ENCODE data around the gene MSMP. TPM values are rescaled to one million over a fixed set of nuclear protein-coding genes. Genes with fewer than 3 reads are reported as not detected.

Gene MSMP
- not detected for total RNA-seq
- long read RNA-seq = 0 reads

- intact Hi-C loops (cut with DNase I) = no loop called here
- DNase-seq (no peak), ATAC-seq (ENCODE audit: poor library complexity) (no peak)
Observed at GRCh38 chr9:35754264-35754663, at the start of gene MSMP. TSS of gene MSMP (minus strand) at chr9:35754276. CDS start at chr9:35754129, 147 bp downstream.

- DNase-seq = no peak
- intact Hi-C loops (cut with DNase I) = no loop called here
Observed at GRCh38 chr9:35801328-35802128, 47.5 kb upstream of the MSMP start.

GRCh38 chr9:35800530-35800929 is 46.5 kb upstream of the MSMP start:
- intact Hi-C loops (cut with DNase I) = no loop called here
- DNase-seq (no peak), ATAC-seq (ENCODE audit: poor library complexity) (no peak)

More at GRCh38 chr9:35801328-35802128, 47.5 kb upstream of the MSMP start:
- ATAC-seq (ENCODE audit: poor library complexity) = no peak

- ATAC-seq (ENCODE audit: poor library complexity) (no peak), DNase-seq (no peak)
- intact Hi-C loops (cut with DNase I) = loop anchor here (10.0 kb wide), 1 partner anchor 226 kb away; no protein-coding TSS in a partner anchor
Observed at GRCh38 chr9:35798658-35799374, 44.7 kb upstream of the MSMP start.

- intact Hi-C loops (cut with DNase I) = loop anchor here (10.0 kb wide), 1 partner anchor 227 kb away; no protein-coding TSS in a partner anchor
- ATAC-seq (ENCODE audit: poor library complexity) (no peak), DNase-seq (no peak)
Observed at GRCh38 chr9:35797311-35798109, 43.4 kb upstream of the MSMP start.

- intact Hi-C loops (cut with DNase I) = loop anchor here (10.0 kb wide), 1 partner anchor 229 kb away; no protein-coding TSS in a partner anchor
- ATAC-seq (ENCODE audit: poor library complexity) = no peak
- DNase-seq = no peak
Observed at GRCh38 chr9:35795695-35796094, 41.6 kb upstream of the MSMP start.

- ATAC-seq (ENCODE audit: poor library complexity) = no peak
Observed at GRCh38 chr9:35793461-35793860, 39.4 kb upstream of the MSMP start.

GRCh38 chr9:35792826-35793225 is 38.8 kb upstream of the MSMP start:
- ATAC-seq (ENCODE audit: poor library complexity) = no peak
- no peak for DNase-seq
- intact Hi-C loops (cut with DNase I) = loop anchor here (5.0 to 10.0 kb wide), 2 partner anchors 34 to 232 kb away; partner anchors contain the start of genes FAM221B and TMEM8B

More at GRCh38 chr9:35793461-35793860, 39.4 kb upstream of the MSMP start:
- intact Hi-C loops (cut with DNase I) = loop anchor here (5.0 to 10.0 kb wide), 2 partner anchors 34 to 231 kb away; partner anchors contain the start of genes FAM221B and TMEM8B
- DNase-seq = no peak

GRCh38 chr9:35792024-35792813 is 38.1 kb upstream of the MSMP start:
- intact Hi-C loops (cut with DNase I) = loop anchor here (5.0 to 10.0 kb wide), 2 partner anchors 35 to 233 kb away; partner anchors contain the start of genes FAM221B and TMEM8B
- ATAC-seq (ENCODE audit: poor library complexity) (no peak), DNase-seq (no peak)

GRCh38 chr9:35791297-35791921 is 37.3 kb upstream of the MSMP start, which contains the start of gene NPR2:
TSS of gene NPR2 (plus strand) at chr9:35791591. CDS start at chr9:35792409, 818 bp downstream.
- intact Hi-C loops (cut with DNase I) = loop anchor here (2.0 to 10.0 kb wide), 3 partner anchors 36 to 233 kb away; partner anchors contain the start of genes FAM221B and TMEM8B

GRCh38 chr9:35790385-35791296 is 36.6 kb upstream of the MSMP start:
- intact Hi-C loops (cut with DNase I) = loop anchor here (2.0 to 10.0 kb wide), 3 partner anchors 37 to 234 kb away; partner anchors contain the start of genes FAM221B and TMEM8B
- peak; percentile 74 for DNase-seq
- peak; percentile 88 for ATAC-seq (ENCODE audit: poor library complexity)

More at GRCh38 chr9:35791297-35791921, 37.3 kb upstream of the MSMP start, which contains the start of gene NPR2:
- DNase-seq (peak; percentile 70), ATAC-seq (ENCODE audit: poor library complexity) (peak; percentile 81)

GRCh38 chr9:35790025-35790384 is 35.9 kb upstream of the MSMP start:
- ATAC-seq (ENCODE audit: poor library complexity) = no peak
- no peak for DNase-seq
- intact Hi-C loops (cut with DNase I) = loop anchor here (2.0 to 10.0 kb wide), 3 partner anchors 37 to 235 kb away; partner anchors contain the start of genes FAM221B and TMEM8B

- ATAC-seq (ENCODE audit: poor library complexity) (no peak), DNase-seq (no peak)
- intact Hi-C loops (cut with DNase I) = no loop called here
Observed at GRCh38 chr9:35789541-35789940, 35.5 kb upstream of the MSMP start.

- no peak for ATAC-seq (ENCODE audit: poor library complexity)
- DNase-seq = no peak
- intact Hi-C loops (cut with DNase I) = no loop called here
Observed at GRCh38 chr9:35783418-35783817, 29.3 kb upstream of the MSMP start.

GRCh38 chr9:35781066-35781465 is 27.0 kb upstream of the MSMP start:
- intact Hi-C loops (cut with DNase I) = no loop called here
- no peak for DNase-seq
- no peak for ATAC-seq (ENCODE audit: poor library complexity)

- no peak for DNase-seq
- intact Hi-C loops (cut with DNase I) = no loop called here
- ATAC-seq (ENCODE audit: poor library complexity) = no peak
Observed at GRCh38 chr9:35778496-35778895, 24.4 kb upstream of the MSMP start.

Measured in Right ventricle myocardium superior (tissue), 1 donor.